ENCODE results near the gene NCAM1. TPM values are rescaled to one million over a fixed set of nuclear protein-coding genes. Genes with fewer than 3 reads are reported as not detected.
A peak's percentile ranks its signal among the peaks of the same experiment; 100 is the strongest.

NCAM1 gene
- total RNA-seq, 1 donor from 2014 or later, result 4.2 TPM

GRCh38 chr11:112931703-112932102 lies 29.5 kb upstream of the NCAM1 start:
- Histone ChIP-seq H3K9me3 (no peaks in the 10 kb centered on the region), H3K4me1 (no peaks in the 10 kb centered on the region), H3K4me3 (no peak overlapping the region), H3K27me3 (no peaks in the 10 kb centered on the region), H3K27ac (no peak overlapping the region), H3K36me3 (no peaks in the 10 kb centered on the region)
- intact Hi-C loops (cut with DNase I), result no loop called here
- no peak for TF ChIP-seq CTCF (IDR thresholded peaks at IDR 0.05)
- DNase-seq (no peak), ATAC-seq (no peak)

GRCh38 chr11:112932593-112932992 lies 28.6 kb upstream of the NCAM1 start:
- Histone ChIP-seq H3K36me3 (no peaks in the 10 kb centered on the region), H3K4me1 (no peaks in the 10 kb centered on the region), H3K9me3 (no peaks in the 10 kb centered on the region), H3K27me3 (no peaks in the 10 kb centered on the region), H3K4me3 (no peak overlapping the region), H3K27ac (no peak overlapping the region)
- DNase-seq (no peak), ATAC-seq (peak; percentile 43)
- intact Hi-C loops (cut with DNase I), result no loop called here
- TF ChIP-seq CTCF (IDR thresholded peaks at IDR 0.05), result no peak

- H3K27me3 ChIP-seq, result no peaks in the 10 kb centered on the region
- no peak for DNase-seq
Measured at GRCh38 chr11:112933970-112934369, 27.2 kb upstream of the NCAM1 start.

GRCh38 chr11:112941104-112941503 lies 20.1 kb upstream of the NCAM1 start:
- no peak for DNase-seq
- no peaks in the 10 kb centered on the region for H3K4me1 ChIP-seq
- H3K27me3 ChIP-seq, result no peaks in the 10 kb centered on the region
- intact Hi-C loops (cut with DNase I), result no loop called here
- H3K4me3 ChIP-seq, result no peak overlapping the region
- no peak for ATAC-seq
- no peak overlapping the region for H3K27ac ChIP-seq
- H3K9me3 ChIP-seq, result no peaks in the 10 kb centered on the region
- no peak for TF ChIP-seq CTCF (IDR thresholded peaks at IDR 0.05)
- no peaks in the 10 kb centered on the region for H3K36me3 ChIP-seq

More at GRCh38 chr11:112933970-112934369, 27.2 kb upstream of the NCAM1 start:
- Histone ChIP-seq H3K27ac (no peak overlapping the region), H3K4me3 (no peak overlapping the region), H3K9me3 (no peaks in the 10 kb centered on the region), H3K36me3 (no peaks in the 10 kb centered on the region), H3K4me1 (no peaks in the 10 kb centered on the region)
- TF ChIP-seq CTCF (IDR thresholded peaks at IDR 0.05), result no peak
- no peak for ATAC-seq
- intact Hi-C loops (cut with DNase I), result no loop called here

GRCh38 chr11:112942966-112943643 lies 18.1 kb upstream of the NCAM1 start:
- H3K4me3 ChIP-seq, result no peak overlapping the region
- H3K9me3 ChIP-seq, result no peaks in the 10 kb centered on the region
- H3K36me3 ChIP-seq, result no peaks in the 10 kb centered on the region
- H3K27ac ChIP-seq, result no peak overlapping the region
- intact Hi-C loops (cut with DNase I), result no loop called here
- H3K4me1 ChIP-seq, result no peaks in the 10 kb centered on the region
- no peak for TF ChIP-seq CTCF (IDR thresholded peaks at IDR 0.05)
- ATAC-seq (no peak), DNase-seq (no peak)
- H3K27me3 ChIP-seq, result no peaks in the 10 kb centered on the region

GRCh38 chr11:112946866-112947265 lies 14.4 kb upstream of the NCAM1 start:
- TF ChIP-seq CTCF (IDR thresholded peaks at IDR 0.05), result no peak
- Histone ChIP-seq H3K4me3 (no peak overlapping the region), H3K4me1 (no peaks in the 10 kb centered on the region), H3K9me3 (no peaks in the 10 kb centered on the region), H3K27ac (no peak overlapping the region), H3K27me3 (no peaks in the 10 kb centered on the region), H3K36me3 (no peaks in the 10 kb centered on the region)
- ATAC-seq (no peak), DNase-seq (no peak)
- intact Hi-C loops (cut with DNase I), result no loop called here

All from upper lobe of right lung (tissue), 1 donor.